COLO668 (cell line): ENCODE measurements around the gene NOX1.
"Not testable (repeated sequence)": the region's sequence is repeated elsewhere in the genome, so short reads cannot be mapped to it uniquely, and the experiment has no call there.

Experiments
- DNase-seq: peaks from one replicate; lab custom pipeline; 2025; ENCODE audit not compliant: unreplicated experiment; lab: John Stamatoyannopoulos, UW

The NOX1 gene

DNA sequence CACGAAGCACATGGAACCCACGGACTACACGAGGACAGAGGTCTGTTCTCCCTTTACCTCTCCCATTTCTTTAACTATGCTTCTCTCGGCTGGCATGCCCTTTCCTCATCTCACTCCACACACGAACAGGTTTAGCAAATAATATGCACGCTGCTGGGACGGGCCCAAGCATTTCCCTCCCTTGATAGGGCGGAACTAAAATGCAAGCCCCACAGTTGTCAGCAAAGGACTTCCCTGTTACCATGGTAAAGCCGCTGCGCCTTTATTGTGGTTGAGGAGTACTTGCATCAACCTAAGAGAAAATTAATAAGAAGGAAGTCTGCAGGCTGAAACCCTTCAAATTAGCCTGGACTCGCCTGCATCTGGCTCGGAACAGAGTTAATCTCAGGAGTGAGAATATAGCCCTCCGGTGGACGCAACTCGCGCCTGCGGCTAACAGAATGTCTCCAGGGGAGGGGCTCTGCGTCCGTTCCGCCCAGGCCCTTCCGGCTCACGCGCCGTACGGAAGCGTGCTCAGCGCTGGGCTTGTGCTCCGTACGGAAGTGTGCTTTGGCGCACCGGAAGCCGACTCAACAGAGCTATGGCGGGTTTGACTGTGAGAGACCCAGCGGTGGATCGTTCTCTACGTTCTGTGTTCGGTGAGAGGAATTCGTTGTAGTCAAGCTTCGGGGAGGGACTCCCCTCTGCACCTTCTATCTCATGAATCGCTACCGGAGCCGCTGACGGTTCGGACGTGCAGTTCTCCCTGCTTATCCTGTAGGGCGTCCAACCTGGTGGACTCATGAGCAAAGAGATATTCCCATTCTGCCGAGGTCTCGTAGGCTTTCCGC is 54.1 kb downstream of the NOX1 start, which contains the start of gene CSTF2:
Gene CSTF2 (plus strand): TSS at position 555 of the 830 bp plus-strand sequence. CDS start 26 bp downstream, at position 581.
- DNase-seq = peak; percentile 87

DNA sequence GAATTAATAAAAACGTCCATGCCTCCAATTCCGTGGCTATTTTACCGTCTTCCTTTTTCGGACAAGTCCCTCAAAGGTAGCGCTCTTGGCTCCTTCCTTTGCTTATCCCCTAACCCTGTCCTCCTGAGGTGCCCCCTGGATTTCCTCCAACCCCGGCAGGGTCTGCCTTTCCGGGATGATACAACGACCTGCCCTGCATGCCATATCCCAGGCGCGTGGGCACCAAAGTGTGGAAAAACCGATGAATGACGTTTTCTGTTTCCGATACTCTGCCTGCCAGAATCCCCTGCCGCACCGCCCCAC is 54.7 kb downstream of the NOX1 start:
- DNase-seq = no peak

DNA sequence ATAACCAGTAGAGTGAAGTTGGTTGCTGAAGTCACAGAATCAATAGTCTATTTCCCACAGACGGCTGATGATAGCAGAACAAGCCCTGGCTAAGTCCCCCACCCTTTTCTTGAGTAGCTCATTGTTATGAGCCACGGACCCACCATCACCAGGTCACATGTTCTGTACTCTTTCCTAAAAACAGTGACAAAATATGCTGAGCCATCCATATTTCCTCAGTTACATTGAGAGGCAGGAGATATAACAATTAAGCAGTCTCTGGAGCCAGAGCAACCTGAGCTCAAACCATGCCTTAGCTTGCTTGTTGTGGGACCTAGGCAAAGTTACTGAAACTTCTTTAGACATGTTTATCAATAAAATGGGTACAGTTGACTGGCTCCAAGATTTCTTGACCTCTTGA is 56.8 kb downstream of the NOX1 start:
- no peak for DNase-seq

DNA sequence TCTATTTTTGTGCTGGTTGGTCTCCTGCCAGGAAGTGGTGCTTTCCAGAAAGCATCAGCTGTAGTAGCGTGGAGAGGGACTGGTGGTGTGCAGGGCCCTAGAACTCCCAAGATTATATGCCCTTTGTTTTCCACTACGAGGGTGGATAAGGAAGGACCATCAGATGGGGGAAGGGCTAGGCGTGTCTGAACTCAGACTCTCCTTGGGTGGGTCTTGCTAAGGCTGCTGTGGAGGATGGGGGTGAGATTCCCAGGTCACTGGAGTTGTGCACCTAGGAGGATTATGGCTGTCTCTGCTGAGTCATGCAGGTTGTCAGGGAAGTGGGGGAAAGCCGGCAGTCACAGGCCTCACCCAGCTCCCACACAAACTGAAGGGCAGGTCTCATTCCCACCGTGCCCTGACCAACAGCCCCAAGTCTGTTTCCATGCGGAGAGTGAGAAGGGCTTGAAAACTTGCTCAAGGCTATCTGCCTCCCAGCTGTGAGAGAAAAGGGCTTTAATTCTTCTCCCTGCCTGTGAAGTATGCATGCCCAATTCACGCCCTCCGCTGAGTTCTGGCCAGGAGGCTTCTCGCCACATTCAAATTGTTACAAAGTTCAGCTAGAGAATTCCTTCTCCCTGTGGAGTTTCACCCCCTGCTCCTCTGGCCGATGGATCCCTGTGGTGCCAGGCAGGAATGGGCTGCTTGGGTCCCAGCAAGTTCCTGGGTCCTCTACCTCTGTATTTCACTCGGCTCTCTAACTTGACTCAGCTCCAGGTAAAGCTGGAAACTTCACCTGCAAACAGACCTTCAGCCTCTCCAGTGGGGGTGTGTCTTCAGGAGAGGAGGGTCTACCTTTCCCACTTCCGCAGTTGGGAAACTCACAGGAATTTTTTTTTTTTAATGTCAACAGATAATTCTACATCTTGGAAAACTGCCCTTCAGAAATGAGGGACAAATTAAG is 61.7 kb downstream of the NOX1 start:
- DNase-seq = no peak

DNA sequence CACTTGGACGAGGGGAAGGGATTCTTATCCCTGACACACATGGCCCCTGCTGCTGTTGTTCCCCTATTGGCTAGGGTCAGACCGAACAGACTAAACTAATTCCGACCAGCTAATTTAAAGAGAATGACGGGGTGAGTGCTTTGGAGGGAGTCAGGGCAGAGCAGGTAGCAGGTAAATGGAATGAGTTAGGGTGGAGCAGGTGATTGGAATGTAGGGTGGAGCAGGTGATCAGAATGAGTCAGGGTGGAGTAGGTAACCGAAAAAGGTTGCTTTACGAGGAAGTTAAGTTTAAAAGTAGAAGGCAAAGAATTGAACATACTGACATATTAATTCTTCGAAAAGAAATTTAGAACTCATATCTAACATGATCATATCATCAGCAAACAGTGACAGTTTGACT is 65.9 kb downstream of the NOX1 start:
- DNase-seq = not testable (repeated sequence)

DNA sequence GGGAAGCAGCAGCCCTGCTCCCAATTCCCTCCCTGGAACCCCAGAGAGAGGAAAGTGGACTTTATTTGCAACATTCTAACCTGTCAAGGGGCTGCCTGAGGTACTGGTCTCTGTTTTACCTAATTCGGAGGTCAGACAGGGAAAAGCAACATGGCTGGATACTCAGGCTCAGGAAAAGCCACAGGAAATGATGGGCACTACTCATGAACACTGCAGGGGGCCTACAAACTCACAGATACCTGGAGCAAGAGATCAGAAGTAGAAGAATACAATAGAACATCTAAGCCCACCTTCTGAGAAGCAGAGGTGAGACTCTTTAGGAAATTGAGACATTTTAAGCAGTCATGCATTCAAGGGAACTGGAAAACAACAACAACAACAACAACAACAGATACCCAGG is 69.4 kb downstream of the NOX1 start:
- no peak for DNase-seq

DNA sequence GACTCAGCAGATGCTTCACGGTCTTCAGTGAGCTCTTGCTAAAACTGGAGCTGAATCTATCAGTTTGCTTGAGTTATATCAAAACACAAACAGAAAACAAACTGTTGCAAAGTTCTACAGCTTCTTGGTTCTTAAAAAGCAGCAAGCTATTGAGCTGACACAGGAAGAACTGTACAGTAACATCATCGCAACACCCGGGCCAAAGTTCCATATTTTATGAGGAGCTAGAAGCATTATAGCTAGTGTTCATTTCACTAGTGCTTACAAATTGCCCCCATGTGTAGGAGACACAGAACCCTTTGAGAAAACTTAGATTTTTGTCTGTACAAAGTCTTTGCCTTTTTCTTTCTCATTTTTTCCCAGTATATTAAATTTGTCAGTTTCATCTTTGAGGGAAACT is 71.3 kb downstream of the NOX1 start:
- no peak for DNase-seq

DNA sequence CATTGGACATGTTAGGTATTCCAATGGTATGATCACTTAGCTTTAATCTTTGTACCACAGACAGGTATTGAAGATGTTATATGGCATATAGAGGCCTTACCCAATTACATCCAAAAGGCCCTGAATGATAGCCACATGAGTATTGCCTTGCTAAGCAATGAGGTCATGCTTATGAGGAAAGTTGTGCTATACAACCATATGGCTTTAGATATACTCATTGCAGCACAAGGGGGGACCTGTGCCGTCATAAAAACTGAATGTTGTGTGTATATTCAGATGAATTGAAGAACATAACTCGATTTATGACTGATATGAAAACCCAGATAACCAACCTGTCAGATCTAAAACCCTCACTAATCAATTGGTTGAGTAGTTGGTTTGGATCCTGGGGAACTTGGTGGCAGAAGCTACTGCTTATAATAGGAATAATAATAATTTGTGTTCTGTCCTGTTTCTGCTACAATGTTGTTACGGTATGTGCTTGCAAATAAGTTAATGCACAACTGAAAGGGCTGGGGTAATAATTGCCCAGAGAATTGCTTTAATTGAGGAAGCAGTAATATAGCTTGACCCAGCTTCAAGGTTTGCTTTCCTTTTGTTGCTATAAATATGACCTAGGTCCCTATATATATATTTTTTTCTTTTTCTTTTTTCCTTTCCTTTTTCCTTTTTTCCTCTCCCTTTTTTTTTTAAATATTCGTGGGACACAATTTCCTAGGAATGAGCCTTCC is 75.5 kb downstream of the NOX1 start:
- no peak for DNase-seq

DNA sequence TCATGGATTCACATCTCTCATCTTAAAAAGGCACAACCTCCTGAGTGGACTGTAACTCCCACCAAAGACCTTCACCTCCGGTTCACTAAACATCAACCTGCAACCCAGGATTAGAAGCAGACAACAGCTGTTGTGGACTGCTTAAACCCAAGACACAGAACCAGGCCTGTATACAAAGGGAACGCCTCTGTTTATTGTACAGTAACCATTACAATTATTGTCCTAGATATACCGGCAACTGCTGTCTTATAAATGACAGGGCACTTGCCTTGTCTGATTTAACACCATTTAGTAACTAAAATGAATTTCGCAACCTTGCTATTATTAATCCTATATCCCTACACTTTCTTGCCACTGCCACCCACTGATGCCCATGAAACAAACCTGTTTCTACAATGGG is 76.8 kb downstream of the NOX1 start:
- no peak for DNase-seq

DNA sequence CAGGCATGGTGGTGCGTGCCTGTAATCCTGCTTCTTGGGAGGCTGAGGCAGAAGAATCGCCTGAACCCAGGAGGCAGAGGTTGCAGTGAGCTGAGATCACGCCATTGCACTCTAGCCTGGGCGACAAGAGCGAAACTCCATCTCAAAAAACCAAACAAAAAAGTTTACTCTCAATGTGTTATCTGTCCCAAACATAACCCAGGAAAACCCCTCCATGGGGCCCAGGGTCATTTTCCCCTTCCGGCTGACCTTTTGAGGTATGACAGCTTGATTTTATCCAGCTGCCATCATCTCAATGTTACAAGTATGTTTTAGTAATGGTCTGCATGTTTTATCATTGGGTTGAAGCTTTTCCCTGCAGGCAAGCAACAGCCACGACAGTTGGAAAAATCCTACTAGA is 77.8 kb downstream of the NOX1 start:
- not testable (repeated sequence) for DNase-seq
